Neural cell (in vitro differentiated cells): Measurements from ENCODE around the gene MSH4.
"Not testable (repeated sequence)": the region's sequence is repeated elsewhere in the genome, so short reads cannot be mapped to it uniquely, and the experiment has no call there.

Experiments used
- CTCF ChIP-seq: fragments of 450-650 bp; IDR thresholded peaks from 2 replicates; pipeline ENCODE4 v1.5.1; 2014; ENCODE audit warnings: antibody characterized with exemption, mild to moderate bottlenecking, moderate library complexity; ENCODE audit not compliant: poor library complexity, severe bottlenecking
- EZH2 ChIP-seq: fragments of 200-600, 300-800 bp; shearing (Covaris generic), sonication (generic); IDR thresholded peaks from 2 replicates; pipeline ENCODE4 v1.6.1; 2014; ENCODE audit warnings: antibody characterized with exemption, low read length, borderline replicate concordance, mild to moderate bottlenecking; ENCODE audit not compliant: insufficient read depth, poor library complexity, severe bottlenecking
- TF ChIP-seq, protein P1 (sequence below): IDR thresholded peaks from 2 replicates; pipeline ENCODE4 v1.6.1; 2012; ENCODE audit warnings: borderline replicate concordance

- not testable (repeated sequence) for TF ChIP-seq CTCF, EZH2
- TF ChIP-seq, protein P1, sequence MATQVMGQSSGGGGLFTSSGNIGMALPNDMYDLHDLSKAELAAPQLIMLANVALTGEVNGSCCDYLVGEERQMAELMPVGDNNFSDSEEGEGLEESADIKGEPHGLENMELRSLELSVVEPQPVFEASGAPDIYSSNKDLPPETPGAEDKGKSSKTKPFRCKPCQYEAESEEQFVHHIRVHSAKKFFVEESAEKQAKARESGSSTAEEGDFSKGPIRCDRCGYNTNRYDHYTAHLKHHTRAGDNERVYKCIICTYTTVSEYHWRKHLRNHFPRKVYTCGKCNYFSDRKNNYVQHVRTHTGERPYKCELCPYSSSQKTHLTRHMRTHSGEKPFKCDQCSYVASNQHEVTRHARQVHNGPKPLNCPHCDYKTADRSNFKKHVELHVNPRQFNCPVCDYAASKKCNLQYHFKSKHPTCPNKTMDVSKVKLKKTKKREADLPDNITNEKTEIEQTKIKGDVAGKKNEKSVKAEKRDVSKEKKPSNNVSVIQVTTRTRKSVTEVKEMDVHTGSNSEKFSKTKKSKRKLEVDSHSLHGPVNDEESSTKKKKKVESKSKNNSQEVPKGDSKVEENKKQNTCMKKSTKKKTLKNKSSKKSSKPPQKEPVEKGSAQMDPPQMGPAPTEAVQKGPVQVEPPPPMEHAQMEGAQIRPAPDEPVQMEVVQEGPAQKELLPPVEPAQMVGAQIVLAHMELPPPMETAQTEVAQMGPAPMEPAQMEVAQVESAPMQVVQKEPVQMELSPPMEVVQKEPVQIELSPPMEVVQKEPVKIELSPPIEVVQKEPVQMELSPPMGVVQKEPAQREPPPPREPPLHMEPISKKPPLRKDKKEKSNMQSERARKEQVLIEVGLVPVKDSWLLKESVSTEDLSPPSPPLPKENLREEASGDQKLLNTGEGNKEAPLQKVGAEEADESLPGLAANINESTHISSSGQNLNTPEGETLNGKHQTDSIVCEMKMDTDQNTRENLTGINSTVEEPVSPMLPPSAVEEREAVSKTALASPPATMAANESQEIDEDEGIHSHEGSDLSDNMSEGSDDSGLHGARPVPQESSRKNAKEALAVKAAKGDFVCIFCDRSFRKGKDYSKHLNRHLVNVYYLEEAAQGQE: not testable (repeated sequence)
Observed at GRCh38 chr1:75780183-75780582, 16.5 kb upstream of the MSH4 start.
